HEK293 (cell line): ENCODE data around the gene RAB28.

ENCODE experiments used
- SETDB1 ChIP-seq: IDR thresholded peaks from one replicate; pipeline ENCODE4 v1.6.1; 2017; ENCODE audit warnings: mild to moderate bottlenecking, low read length, moderate library complexity, mixed read lengths; ENCODE audit not compliant: insufficient read length
- ZNF133 ChIP-seq: fragments of 450-650 bp; formaldehyde crosslinking; IDR thresholded peaks from 2 replicates; pipeline ENCODE4 v1.5.1; 2016; ENCODE audit warnings: missing biosample characterization, missing genetic modification characterization
- ZNF76 ChIP-seq: fragments of 450-650 bp; formaldehyde crosslinking; IDR thresholded peaks from 2 replicates; pipeline ENCODE4; 2016; ENCODE audit warnings: low read depth, missing biosample characterization, missing genetic modification characterization, borderline replicate concordance
- TF ChIP-seq, protein P1 (sequence below): fragments of 450-650 bp; formaldehyde crosslinking; IDR thresholded peaks from 2 replicates; pipeline ENCODE4 v1.5.1; 2016; ENCODE audit warnings: missing biosample characterization, missing genetic modification characterization
- TF ChIP-seq, protein P2 (sequence below): fragments of 450-650 bp; formaldehyde crosslinking; IDR thresholded peaks from 2 replicates; pipeline ENCODE4 v1.5.1; 2016; ENCODE audit warnings: missing biosample characterization, missing genetic modification characterization
- TF ChIP-seq, protein P3 (sequence below): fragments of 450-650 bp; formaldehyde crosslinking; IDR thresholded peaks from 2 replicates; pipeline ENCODE4 v1.5.1; 2017; ENCODE audit warnings: missing biosample characterization, missing genetic modification characterization
- TF ChIP-seq, protein P4 (sequence below): fragments of 450-650 bp; formaldehyde crosslinking; IDR thresholded peaks from 2 replicates; pipeline ENCODE4 v1.5.1; 2016; ENCODE audit warnings: missing biosample characterization, missing genetic modification characterization
- TF ChIP-seq, protein P5 (sequence below): fragments of 450-650 bp; IDR thresholded peaks from 2 replicates; pipeline ENCODE4 v1.5.1; 2018; ENCODE audit warnings: missing biosample characterization, missing genetic modification characterization
- TF ChIP-seq, protein P6 (sequence below): fragments of 450-650 bp; formaldehyde crosslinking; IDR thresholded peaks from 2 replicates; pipeline ENCODE4 v1.5.1; 2016; ENCODE audit warnings: missing biosample characterization, missing genetic modification characterization
- TF ChIP-seq, protein P7 (sequence below): fragments of 450-650 bp; formaldehyde crosslinking; IDR thresholded peaks from 2 replicates; pipeline ENCODE4 v1.5.1; 2016; ENCODE audit warnings: missing biosample characterization, missing genetic modification characterization

DNA sequence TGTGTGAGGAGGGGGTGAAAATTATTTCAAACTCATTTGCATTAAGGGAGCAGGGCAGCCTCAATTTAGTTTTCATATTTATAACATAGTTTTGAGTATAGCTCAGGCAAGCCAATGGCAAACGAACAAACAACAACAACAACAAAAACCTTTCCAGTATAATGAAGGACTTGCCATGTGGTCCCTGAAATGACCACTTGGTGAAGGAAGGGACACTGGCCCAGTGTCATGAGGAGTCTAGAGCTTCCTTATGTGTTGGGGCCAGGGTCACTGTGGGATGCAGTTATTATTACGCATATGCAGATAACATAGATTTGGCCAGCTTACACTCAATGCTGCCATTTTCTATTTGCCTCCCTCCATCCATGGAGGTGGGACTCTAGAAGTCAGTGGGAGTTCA lies 36.9 kb upstream of the RAB28 start:
- TF ChIP-seq, protein P1, sequence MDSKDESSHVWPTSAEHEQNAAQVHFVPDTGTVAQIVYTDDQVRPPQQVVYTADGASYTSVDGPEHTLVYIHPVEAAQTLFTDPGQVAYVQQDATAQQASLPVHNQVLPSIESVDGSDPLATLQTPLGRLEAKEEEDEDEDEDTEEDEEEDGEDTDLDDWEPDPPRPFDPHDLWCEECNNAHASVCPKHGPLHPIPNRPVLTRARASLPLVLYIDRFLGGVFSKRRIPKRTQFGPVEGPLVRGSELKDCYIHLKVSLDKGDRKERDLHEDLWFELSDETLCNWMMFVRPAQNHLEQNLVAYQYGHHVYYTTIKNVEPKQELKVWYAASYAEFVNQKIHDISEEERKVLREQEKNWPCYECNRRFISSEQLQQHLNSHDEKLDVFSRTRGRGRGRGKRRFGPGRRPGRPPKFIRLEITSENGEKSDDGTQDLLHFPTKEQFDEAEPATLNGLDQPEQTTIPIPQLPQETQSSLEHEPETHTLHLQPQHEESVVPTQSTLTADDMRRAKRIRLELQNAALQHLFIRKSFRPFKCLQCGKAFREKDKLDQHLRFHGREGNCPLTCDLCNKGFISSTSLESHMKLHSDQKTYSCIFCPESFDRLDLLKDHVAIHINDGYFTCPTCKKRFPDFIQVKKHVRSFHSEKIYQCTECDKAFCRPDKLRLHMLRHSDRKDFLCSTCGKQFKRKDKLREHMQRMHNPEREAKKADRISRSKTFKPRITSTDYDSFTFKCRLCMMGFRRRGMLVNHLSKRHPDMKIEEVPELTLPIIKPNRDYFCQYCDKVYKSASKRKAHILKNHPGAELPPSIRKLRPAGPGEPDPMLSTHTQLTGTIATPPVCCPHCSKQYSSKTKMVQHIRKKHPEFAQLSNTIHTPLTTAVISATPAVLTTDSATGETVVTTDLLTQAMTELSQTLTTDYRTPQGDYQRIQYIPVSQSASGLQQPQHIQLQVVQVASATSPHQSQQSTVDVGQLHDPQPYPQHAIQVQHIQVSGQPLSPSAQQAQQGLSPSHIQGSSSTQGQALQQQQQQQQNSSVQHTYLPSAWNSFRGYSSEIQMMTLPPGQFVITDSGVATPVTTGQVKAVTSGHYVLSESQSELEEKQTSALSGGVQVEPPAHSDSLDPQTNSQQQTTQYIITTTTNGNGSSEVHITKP (tag by site-specific recombination), result no peak
- TF ChIP-seq, protein P2, sequence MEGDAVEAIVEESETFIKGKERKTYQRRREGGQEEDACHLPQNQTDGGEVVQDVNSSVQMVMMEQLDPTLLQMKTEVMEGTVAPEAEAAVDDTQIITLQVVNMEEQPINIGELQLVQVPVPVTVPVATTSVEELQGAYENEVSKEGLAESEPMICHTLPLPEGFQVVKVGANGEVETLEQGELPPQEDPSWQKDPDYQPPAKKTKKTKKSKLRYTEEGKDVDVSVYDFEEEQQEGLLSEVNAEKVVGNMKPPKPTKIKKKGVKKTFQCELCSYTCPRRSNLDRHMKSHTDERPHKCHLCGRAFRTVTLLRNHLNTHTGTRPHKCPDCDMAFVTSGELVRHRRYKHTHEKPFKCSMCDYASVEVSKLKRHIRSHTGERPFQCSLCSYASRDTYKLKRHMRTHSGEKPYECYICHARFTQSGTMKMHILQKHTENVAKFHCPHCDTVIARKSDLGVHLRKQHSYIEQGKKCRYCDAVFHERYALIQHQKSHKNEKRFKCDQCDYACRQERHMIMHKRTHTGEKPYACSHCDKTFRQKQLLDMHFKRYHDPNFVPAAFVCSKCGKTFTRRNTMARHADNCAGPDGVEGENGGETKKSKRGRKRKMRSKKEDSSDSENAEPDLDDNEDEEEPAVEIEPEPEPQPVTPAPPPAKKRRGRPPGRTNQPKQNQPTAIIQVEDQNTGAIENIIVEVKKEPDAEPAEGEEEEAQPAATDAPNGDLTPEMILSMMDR (tag by site-specific recombination), result no peak
- TF ChIP-seq ZNF76 (tag by site-specific recombination) (no peak), ZNF133 (tag by site-specific recombination) (no peak), SETDB1 (no peak)
- TF ChIP-seq, protein P3, sequence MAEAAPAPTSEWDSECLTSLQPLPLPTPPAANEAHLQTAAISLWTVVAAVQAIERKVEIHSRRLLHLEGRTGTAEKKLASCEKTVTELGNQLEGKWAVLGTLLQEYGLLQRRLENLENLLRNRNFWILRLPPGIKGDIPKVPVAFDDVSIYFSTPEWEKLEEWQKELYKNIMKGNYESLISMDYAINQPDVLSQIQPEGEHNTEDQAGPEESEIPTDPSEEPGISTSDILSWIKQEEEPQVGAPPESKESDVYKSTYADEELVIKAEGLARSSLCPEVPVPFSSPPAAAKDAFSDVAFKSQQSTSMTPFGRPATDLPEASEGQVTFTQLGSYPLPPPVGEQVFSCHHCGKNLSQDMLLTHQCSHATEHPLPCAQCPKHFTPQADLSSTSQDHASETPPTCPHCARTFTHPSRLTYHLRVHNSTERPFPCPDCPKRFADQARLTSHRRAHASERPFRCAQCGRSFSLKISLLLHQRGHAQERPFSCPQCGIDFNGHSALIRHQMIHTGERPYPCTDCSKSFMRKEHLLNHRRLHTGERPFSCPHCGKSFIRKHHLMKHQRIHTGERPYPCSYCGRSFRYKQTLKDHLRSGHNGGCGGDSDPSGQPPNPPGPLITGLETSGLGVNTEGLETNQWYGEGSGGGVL (tag by site-specific recombination), result no peak
- TF ChIP-seq, protein P4, sequence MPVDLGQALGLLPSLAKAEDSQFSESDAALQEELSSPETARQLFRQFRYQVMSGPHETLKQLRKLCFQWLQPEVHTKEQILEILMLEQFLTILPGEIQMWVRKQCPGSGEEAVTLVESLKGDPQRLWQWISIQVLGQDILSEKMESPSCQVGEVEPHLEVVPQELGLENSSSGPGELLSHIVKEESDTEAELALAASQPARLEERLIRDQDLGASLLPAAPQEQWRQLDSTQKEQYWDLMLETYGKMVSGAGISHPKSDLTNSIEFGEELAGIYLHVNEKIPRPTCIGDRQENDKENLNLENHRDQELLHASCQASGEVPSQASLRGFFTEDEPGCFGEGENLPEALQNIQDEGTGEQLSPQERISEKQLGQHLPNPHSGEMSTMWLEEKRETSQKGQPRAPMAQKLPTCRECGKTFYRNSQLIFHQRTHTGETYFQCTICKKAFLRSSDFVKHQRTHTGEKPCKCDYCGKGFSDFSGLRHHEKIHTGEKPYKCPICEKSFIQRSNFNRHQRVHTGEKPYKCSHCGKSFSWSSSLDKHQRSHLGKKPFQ (tag by site-specific recombination), result no peak
- TF ChIP-seq, protein P5, sequence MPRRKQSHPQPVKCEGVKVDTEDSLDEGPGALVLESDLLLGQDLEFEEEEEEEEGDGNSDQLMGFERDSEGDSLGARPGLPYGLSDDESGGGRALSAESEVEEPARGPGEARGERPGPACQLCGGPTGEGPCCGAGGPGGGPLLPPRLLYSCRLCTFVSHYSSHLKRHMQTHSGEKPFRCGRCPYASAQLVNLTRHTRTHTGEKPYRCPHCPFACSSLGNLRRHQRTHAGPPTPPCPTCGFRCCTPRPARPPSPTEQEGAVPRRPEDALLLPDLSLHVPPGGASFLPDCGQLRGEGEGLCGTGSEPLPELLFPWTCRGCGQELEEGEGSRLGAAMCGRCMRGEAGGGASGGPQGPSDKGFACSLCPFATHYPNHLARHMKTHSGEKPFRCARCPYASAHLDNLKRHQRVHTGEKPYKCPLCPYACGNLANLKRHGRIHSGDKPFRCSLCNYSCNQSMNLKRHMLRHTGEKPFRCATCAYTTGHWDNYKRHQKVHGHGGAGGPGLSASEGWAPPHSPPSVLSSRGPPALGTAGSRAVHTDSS, result no peak
- TF ChIP-seq, protein P6, sequence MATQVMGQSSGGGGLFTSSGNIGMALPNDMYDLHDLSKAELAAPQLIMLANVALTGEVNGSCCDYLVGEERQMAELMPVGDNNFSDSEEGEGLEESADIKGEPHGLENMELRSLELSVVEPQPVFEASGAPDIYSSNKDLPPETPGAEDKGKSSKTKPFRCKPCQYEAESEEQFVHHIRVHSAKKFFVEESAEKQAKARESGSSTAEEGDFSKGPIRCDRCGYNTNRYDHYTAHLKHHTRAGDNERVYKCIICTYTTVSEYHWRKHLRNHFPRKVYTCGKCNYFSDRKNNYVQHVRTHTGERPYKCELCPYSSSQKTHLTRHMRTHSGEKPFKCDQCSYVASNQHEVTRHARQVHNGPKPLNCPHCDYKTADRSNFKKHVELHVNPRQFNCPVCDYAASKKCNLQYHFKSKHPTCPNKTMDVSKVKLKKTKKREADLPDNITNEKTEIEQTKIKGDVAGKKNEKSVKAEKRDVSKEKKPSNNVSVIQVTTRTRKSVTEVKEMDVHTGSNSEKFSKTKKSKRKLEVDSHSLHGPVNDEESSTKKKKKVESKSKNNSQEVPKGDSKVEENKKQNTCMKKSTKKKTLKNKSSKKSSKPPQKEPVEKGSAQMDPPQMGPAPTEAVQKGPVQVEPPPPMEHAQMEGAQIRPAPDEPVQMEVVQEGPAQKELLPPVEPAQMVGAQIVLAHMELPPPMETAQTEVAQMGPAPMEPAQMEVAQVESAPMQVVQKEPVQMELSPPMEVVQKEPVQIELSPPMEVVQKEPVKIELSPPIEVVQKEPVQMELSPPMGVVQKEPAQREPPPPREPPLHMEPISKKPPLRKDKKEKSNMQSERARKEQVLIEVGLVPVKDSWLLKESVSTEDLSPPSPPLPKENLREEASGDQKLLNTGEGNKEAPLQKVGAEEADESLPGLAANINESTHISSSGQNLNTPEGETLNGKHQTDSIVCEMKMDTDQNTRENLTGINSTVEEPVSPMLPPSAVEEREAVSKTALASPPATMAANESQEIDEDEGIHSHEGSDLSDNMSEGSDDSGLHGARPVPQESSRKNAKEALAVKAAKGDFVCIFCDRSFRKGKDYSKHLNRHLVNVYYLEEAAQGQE (tag by site-specific recombination), result no peak
- TF ChIP-seq, protein P7, sequence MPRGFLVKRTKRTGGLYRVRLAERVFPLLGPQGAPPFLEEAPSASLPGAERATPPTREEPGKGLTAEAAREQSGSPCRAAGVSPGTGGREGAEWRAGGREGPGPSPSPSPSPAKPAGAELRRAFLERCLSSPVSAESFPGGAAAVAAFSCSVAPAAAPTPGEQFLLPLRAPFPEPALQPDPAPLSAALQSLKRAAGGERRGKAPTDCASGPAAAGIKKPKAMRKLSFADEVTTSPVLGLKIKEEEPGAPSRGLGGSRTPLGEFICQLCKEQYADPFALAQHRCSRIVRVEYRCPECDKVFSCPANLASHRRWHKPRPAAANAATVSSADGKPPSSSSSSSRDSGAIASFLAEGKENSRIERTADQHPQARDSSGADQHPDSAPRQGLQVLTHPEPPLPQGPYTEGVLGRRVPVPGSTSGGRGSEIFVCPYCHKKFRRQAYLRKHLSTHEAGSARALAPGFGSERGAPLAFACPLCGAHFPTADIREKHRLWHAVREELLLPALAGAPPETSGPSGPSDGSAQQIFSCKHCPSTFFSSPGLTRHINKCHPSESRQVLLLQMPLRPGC (tag by site-specific recombination), result no peak
